Neutrophil (primary cell): ENCODE results near the gene IFT80.

Experiments
- H3K27ac ChIP-seq: fragments of 200-600 bp; sonication (generic); 2 replicates; pipeline ENCODE4 v1.5.1; 2016; ENCODE audit warnings: mild to moderate bottlenecking, moderate library complexity
- H3K27me3 ChIP-seq: fragments of 200-600 bp; sonication (generic); 2 replicates; pipeline ENCODE4 v1.6.0; 2016; ENCODE audit warnings: mild to moderate bottlenecking
- H3K36me3 ChIP-seq: fragments of 200-600 bp; sonication (generic); 2 replicates; pipeline ENCODE4 v1.5.1; 2017
- H3K4me1 ChIP-seq, 2 experiments: fragments of 200-600 bp in 1 of 2; sonication (generic) in 1 of 2; 1 replicate in 1 of 2; 2 replicates in 1 of 2; pipeline versions ENCODE4 v1.5.1 to v1.6.1; 2013 to 2016; ENCODE audit warnings: low read depth in 1 of 2, low read length in 1 of 2, mild to moderate bottlenecking in 1 of 2, moderate library complexity in 1 of 2; ENCODE audit not compliant: control insufficient read depth in 1 of 2, insufficient read depth in 1 of 2
- H3K4me3 ChIP-seq, 2 experiments: fragments of 200-600 bp in 1 of 2; sonication (generic) in 1 of 2; 1 replicate in 1 of 2; 2 replicates in 1 of 2; pipeline ENCODE4 v1.5.1; 2013 to 2016; ENCODE audit warnings: low read depth in 1 of 2, low read length in 1 of 2, mild to moderate bottlenecking in 1 of 2, moderate library complexity in 1 of 2
- H3K9me3 ChIP-seq: fragments of 200-600 bp; sonication (generic); 2 replicates; pipeline ENCODE4 v1.5.1; 2016
- TF ChIP-seq, protein P1 (sequence below): fragments of 200-600 bp; sonication (generic); IDR thresholded peaks from 2 replicates; pipeline ENCODE4 v1.5.1; 2016; ENCODE audit warnings: antibody characterized with exemption

IFT80 gene

DNA sequence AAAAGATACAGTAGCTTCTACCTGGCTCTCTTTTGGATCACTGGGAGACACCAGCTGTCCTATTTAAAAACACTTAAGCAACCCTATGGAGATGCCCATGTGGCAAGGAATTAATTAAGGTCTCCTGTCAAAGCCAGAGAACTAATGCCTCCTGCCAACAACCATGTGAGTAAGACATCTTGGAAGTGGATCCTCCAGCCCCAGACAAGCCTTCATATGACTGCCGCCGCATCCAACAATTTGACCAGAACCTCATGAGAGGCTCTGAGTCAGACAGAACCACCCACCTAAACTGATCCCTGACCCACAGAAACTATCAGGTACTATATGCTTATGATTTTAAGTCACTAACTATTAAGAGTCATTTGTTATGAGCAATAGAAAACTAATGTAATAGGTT is 22.3 kb downstream of the IFT80 start:
- Histone ChIP-seq H3K27me3 (no peaks in the 10 kb centered on the region), H3K27ac (no peak overlapping the region), H3K4me3 (no peak overlapping the region), H3K9me3 (no peaks in the 10 kb centered on the region), H3K4me1 (no peaks in the 10 kb centered on the region), H3K36me3 (no peaks in the 10 kb centered on the region)
- TF ChIP-seq, protein P1, sequence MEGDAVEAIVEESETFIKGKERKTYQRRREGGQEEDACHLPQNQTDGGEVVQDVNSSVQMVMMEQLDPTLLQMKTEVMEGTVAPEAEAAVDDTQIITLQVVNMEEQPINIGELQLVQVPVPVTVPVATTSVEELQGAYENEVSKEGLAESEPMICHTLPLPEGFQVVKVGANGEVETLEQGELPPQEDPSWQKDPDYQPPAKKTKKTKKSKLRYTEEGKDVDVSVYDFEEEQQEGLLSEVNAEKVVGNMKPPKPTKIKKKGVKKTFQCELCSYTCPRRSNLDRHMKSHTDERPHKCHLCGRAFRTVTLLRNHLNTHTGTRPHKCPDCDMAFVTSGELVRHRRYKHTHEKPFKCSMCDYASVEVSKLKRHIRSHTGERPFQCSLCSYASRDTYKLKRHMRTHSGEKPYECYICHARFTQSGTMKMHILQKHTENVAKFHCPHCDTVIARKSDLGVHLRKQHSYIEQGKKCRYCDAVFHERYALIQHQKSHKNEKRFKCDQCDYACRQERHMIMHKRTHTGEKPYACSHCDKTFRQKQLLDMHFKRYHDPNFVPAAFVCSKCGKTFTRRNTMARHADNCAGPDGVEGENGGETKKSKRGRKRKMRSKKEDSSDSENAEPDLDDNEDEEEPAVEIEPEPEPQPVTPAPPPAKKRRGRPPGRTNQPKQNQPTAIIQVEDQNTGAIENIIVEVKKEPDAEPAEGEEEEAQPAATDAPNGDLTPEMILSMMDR: no peak

DNA sequence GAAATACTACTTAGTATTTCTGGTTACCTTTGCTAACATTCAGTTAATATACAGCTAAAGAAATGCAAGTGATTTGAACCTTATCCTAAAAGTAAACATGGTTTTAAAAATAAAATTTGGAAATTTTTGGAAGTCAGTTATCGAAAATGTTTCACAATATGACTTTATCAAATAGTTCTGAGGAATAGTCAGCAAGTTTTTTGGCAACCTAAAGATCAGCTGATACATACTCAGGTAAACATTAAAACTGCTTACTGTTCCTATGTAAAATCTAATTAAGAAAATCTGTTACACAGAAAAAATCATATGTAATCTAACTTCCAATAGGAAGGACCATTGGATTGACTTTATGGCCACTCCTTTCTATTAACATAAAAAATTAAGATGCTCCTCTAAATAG is 24.1 kb downstream of the IFT80 start:
- H3K27ac ChIP-seq: no peak overlapping the region
- no peaks in the 10 kb centered on the region for H3K4me1 ChIP-seq
- H3K27me3 ChIP-seq: no peaks in the 10 kb centered on the region
- H3K36me3 ChIP-seq: no peaks in the 10 kb centered on the region
- H3K4me3 ChIP-seq: no peak overlapping the region
- no peaks in the 10 kb centered on the region for H3K9me3 ChIP-seq
- TF ChIP-seq, protein P1: no peak

DNA sequence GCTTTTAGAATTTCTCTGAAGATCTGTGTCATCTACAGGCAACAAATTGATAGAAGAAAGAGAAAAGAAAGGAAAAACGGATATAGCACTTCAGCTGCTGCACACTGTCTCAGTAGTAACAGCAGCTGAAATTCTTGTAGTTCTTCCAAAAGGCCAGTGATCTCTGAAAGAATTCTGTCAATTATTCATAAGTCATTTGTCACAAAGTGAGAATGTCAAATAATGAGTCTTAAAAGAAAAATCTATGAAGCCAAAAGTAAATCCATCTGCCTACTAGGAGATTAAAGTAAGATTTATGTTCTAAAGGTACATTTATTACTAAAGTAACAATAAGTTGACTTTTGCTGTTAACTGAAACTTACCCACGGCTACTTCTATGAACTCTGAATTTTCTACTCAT is 24.6 kb downstream of the IFT80 start:
- TF ChIP-seq, protein P1: no peak
- Histone ChIP-seq H3K9me3 (no peaks in the 10 kb centered on the region), H3K4me1 (no peaks in the 10 kb centered on the region), H3K36me3 (no peaks in the 10 kb centered on the region), H3K4me3 (no peak overlapping the region), H3K27me3 (no peaks in the 10 kb centered on the region), H3K27ac (no peak overlapping the region)

DNA sequence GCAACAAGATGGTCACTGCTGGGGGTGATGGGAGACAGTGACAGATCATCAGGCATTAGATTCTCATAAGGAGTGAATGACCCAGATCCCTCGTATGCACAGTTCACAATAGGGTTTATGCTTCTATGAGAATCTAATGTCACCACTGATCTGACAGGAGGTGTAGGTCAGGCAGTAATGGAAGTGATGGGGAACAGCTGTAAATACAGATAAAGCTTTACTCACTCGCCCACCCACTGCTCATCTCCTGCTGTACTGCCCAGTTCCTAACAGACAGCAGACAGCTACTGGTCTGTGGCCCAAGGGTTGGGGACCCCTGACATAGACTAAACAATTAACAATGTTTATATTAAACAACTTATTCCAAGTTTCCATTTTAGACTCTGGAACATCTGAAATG is 25.4 kb downstream of the IFT80 start:
- Histone ChIP-seq H3K36me3 (no peaks in the 10 kb centered on the region), H3K4me3 (no peak overlapping the region), H3K9me3 (no peaks in the 10 kb centered on the region), H3K27me3 (no peaks in the 10 kb centered on the region), H3K27ac (no peak overlapping the region), H3K4me1 (peaks cover 0 to 4% of the 10 kb centered on the region in 2 experiments)
- TF ChIP-seq, protein P1: no peak

DNA sequence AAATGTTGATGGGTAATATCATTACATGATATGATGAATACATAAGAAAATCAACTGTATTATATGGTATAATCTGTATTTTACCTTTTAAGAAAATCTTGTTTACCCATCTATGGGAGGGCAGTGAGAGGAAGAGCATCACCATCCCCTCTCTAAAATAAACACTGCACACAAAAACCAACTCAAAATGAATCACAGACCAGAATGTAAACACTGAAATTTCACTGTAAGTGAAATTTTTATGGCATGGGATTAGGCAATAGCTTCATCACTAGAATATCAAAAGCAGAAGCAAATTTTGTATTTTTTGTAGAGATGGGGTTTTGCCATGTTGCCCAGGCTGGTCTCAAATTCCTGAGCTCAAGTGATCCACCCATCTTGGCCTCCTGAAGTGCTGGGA is 26.2 kb downstream of the IFT80 start:
- TF ChIP-seq, protein P1: no peak
- H3K27ac ChIP-seq: no peak overlapping the region
- no peaks in the 10 kb centered on the region for H3K36me3 ChIP-seq
- peaks cover 0 to 5% of the 10 kb centered on the region in 2 experiments for H3K4me1 ChIP-seq
- no peak overlapping the region for H3K4me3 ChIP-seq
- H3K9me3 ChIP-seq: no peaks in the 10 kb centered on the region
- no peaks in the 10 kb centered on the region for H3K27me3 ChIP-seq
